ENCODE results near the gene ST8SIA4.
A peak's percentile ranks its signal among the peaks of the same experiment; 100 is the strongest.

ST8SIA4 gene

GRCh38 chr5:100903039-100903887, at the start of gene ST8SIA4:
TSS of gene ST8SIA4 (minus strand) at chr5:100903282. CDS start at chr5:100902955, 327 bp downstream.
- Mint-ChIP-seq H3K36me3 (peaks cover 7% of the 10 kb centered on the region), H3K4me1 (peaks cover 45% of the 10 kb centered on the region), H3K27me3 (no peaks in the 10 kb centered on the region), H3K4me3 (peak within 1 kb of the TSS; percentile 95), H3K27ac (peak within 1 kb of the TSS; percentile 100), H3K9me3 (no peaks in the 10 kb centered on the region)

GRCh38 chr5:100950985-100951384, 47.9 kb upstream of the ST8SIA4 start:
- H3K4me3 Mint-ChIP-seq, result no peak overlapping the region
- H3K36me3 Mint-ChIP-seq, result peaks cover 4% of the 10 kb centered on the region
- no peak overlapping the region for H3K27ac Mint-ChIP-seq
- H3K4me1 Mint-ChIP-seq, result no peaks in the 10 kb centered on the region
- H3K9me3 Mint-ChIP-seq, result no peaks in the 10 kb centered on the region
- no peaks in the 10 kb centered on the region for H3K27me3 Mint-ChIP-seq

GRCh38 chr5:100913298-100913697, 10.2 kb upstream of the ST8SIA4 start:
- Mint-ChIP-seq H3K4me3 (no peak overlapping the region), H3K27me3 (no peaks in the 10 kb centered on the region), H3K27ac (no peak overlapping the region), H3K4me1 (peaks cover 11% of the 10 kb centered on the region), H3K9me3 (no peaks in the 10 kb centered on the region), H3K36me3 (peaks cover 1% of the 10 kb centered on the region)

GRCh38 chr5:100909034-100909433, 6.0 kb upstream of the ST8SIA4 start:
- no peaks in the 10 kb centered on the region for H3K36me3 Mint-ChIP-seq
- H3K4me1 Mint-ChIP-seq, result peaks cover 39% of the 10 kb centered on the region
- no peak overlapping the region for H3K4me3 Mint-ChIP-seq
- no peak overlapping the region for H3K27ac Mint-ChIP-seq
- H3K9me3 Mint-ChIP-seq, result no peaks in the 10 kb centered on the region
- no peaks in the 10 kb centered on the region for H3K27me3 Mint-ChIP-seq

- Mint-ChIP-seq H3K27me3 (no peaks in the 10 kb centered on the region), H3K9me3 (no peaks in the 10 kb centered on the region), H3K36me3 (no peaks in the 10 kb centered on the region), H3K4me3 (peak overlapping the region; percentile 95), H3K4me1 (peaks cover 32% of the 10 kb centered on the region), H3K27ac (peak overlapping the region; percentile 92)
These were observed 2.3 kb upstream of the ST8SIA4 start for GRCh38 chr5:100905259-100905914.

- Mint-ChIP-seq H3K27ac (peak overlapping the region; percentile 92), H3K27me3 (no peaks in the 10 kb centered on the region), H3K9me3 (no peaks in the 10 kb centered on the region), H3K4me3 (peak overlapping the region; percentile 95), H3K36me3 (peaks cover 5% of the 10 kb centered on the region), H3K4me1 (peaks cover 39% of the 10 kb centered on the region)
These were observed 1.3 kb upstream of the ST8SIA4 start for GRCh38 chr5:100904259-100904861.

GRCh38 chr5:100902440-100903038, 543 bp downstream of the ST8SIA4 start:
- H3K4me1 Mint-ChIP-seq, result peaks cover 46% of the 10 kb centered on the region

GRCh38 chr5:100901821-100902341, 1.2 kb downstream of the ST8SIA4 start:
- no peaks in the 10 kb centered on the region for H3K27me3 Mint-ChIP-seq
- H3K9me3 Mint-ChIP-seq, result no peaks in the 10 kb centered on the region
- peak overlapping the region; percentile 95 for H3K4me3 Mint-ChIP-seq
- H3K36me3 Mint-ChIP-seq, result peaks cover 8% of the 10 kb centered on the region
- peaks cover 49% of the 10 kb centered on the region for H3K4me1 Mint-ChIP-seq
- peak overlapping the region; percentile 100 for H3K27ac Mint-ChIP-seq

More at GRCh38 chr5:100902440-100903038, 543 bp downstream of the ST8SIA4 start:
- H3K4me3 Mint-ChIP-seq, result peak overlapping the region; percentile 95
- no peaks in the 10 kb centered on the region for H3K27me3 Mint-ChIP-seq
- H3K36me3 Mint-ChIP-seq, result peaks cover 7% of the 10 kb centered on the region
- H3K27ac Mint-ChIP-seq, result peak overlapping the region; percentile 100
- no peaks in the 10 kb centered on the region for H3K9me3 Mint-ChIP-seq

- peak overlapping the region; percentile 95 for H3K4me3 Mint-ChIP-seq
- H3K27me3 Mint-ChIP-seq, result no peaks in the 10 kb centered on the region
- peaks cover 3% of the 10 kb centered on the region for H3K9me3 Mint-ChIP-seq
- peaks cover 51% of the 10 kb centered on the region for H3K4me1 Mint-ChIP-seq
- H3K27ac Mint-ChIP-seq, result peak overlapping the region; percentile 100
- peaks cover 12% of the 10 kb centered on the region for H3K36me3 Mint-ChIP-seq
These were observed 2.0 kb downstream of the ST8SIA4 start for GRCh38 chr5:100900796-100901781.

GRCh38 chr5:100900142-100900795, 2.8 kb downstream of the ST8SIA4 start:
- H3K27me3 Mint-ChIP-seq, result no peaks in the 10 kb centered on the region
- peak overlapping the region; percentile 100 for H3K27ac Mint-ChIP-seq
- peaks cover 19% of the 10 kb centered on the region for H3K36me3 Mint-ChIP-seq
- H3K4me3 Mint-ChIP-seq, result peak overlapping the region; percentile 95
- peaks cover 5% of the 10 kb centered on the region for H3K9me3 Mint-ChIP-seq
- peaks cover 54% of the 10 kb centered on the region for H3K4me1 Mint-ChIP-seq

- peaks cover 5% of the 10 kb centered on the region for H3K9me3 Mint-ChIP-seq
- H3K27me3 Mint-ChIP-seq, result no peaks in the 10 kb centered on the region
- peak overlapping the region; percentile 95 for H3K4me3 Mint-ChIP-seq
- H3K4me1 Mint-ChIP-seq, result peaks cover 54% of the 10 kb centered on the region
- H3K36me3 Mint-ChIP-seq, result peaks cover 19% of the 10 kb centered on the region
- H3K27ac Mint-ChIP-seq, result peak overlapping the region; percentile 100
These were observed 3.4 kb downstream of the ST8SIA4 start for GRCh38 chr5:100899675-100900074.

GRCh38 chr5:100898504-100899346, 4.4 kb downstream of the ST8SIA4 start:
- peak overlapping the region; percentile 39 for H3K27ac Mint-ChIP-seq
- peaks cover 5% of the 10 kb centered on the region for H3K9me3 Mint-ChIP-seq
- H3K4me3 Mint-ChIP-seq, result peak overlapping the region; percentile 61
- no peaks in the 10 kb centered on the region for H3K27me3 Mint-ChIP-seq
- peaks cover 26% of the 10 kb centered on the region for H3K36me3 Mint-ChIP-seq
- peaks cover 53% of the 10 kb centered on the region for H3K4me1 Mint-ChIP-seq

- Mint-ChIP-seq H3K36me3 (peaks cover 31% of the 10 kb centered on the region), H3K27me3 (no peaks in the 10 kb centered on the region), H3K27ac (no peak overlapping the region), H3K9me3 (peaks cover 5% of the 10 kb centered on the region), H3K4me1 (peaks cover 62% of the 10 kb centered on the region), H3K4me3 (no peak overlapping the region)
These were observed 7.0 kb downstream of the ST8SIA4 start for GRCh38 chr5:100896054-100896453.
